ENCODE data around the gene JSRP1.

GRCh38 chr19:2239173-2239572, 17.0 kb downstream of the JSRP1 start:
- TF ChIP-seq POLR2AphosphoS5 (IDR thresholded peaks at IDR 0.05) = no peak
- TF ChIP-seq CTCF (IDR thresholded peaks at IDR 0.05) = no peak

All from sigmoid colon (tissue), 4 donors.